SK-N-MC (cell line): ENCODE data around the gene COA7.

ENCODE experiments used
- EZH2 ChIP-seq: fragments of 200-600 bp; sonication (generic); IDR thresholded peaks from one replicate; pipeline ENCODE4 v1.6.1; 2017; ENCODE audit warnings: antibody characterized with exemption
- FOXP2 ChIP-seq: optimal IDR thresholded peaks from 2 replicates; pipeline ENCODE3; 2011; ENCODE audit warnings: mild to moderate bottlenecking, moderate library complexity; ENCODE audit not compliant: insufficient read depth; ENCODE audit errors: extremely low read length, control extremely low read depth
- POLR2AphosphoS5 ChIP-seq: IDR thresholded peaks from 2 replicates; pipeline ENCODE4 v1.6.1; 2012; ENCODE audit warnings: mild to moderate bottlenecking, low read depth, low read length, borderline replicate concordance

- TF ChIP-seq POLR2AphosphoS5 (no peak), EZH2 (no peak), FOXP2 (no peak)
Measured at GRCh38 chr1:52683367-52683940, 14.7 kb downstream of the COA7 start.
